Raji (cell line): ENCODE data around the gene MEG3.

Source experiments
- POLR2A ChIP-seq: IDR thresholded peaks from 2 replicates; pipeline ENCODE4 v1.6.1; 2011; ENCODE audit warnings: low read depth, low read length, control low read depth; ENCODE audit not compliant: insufficient read depth

MEG3 gene

DNA sequence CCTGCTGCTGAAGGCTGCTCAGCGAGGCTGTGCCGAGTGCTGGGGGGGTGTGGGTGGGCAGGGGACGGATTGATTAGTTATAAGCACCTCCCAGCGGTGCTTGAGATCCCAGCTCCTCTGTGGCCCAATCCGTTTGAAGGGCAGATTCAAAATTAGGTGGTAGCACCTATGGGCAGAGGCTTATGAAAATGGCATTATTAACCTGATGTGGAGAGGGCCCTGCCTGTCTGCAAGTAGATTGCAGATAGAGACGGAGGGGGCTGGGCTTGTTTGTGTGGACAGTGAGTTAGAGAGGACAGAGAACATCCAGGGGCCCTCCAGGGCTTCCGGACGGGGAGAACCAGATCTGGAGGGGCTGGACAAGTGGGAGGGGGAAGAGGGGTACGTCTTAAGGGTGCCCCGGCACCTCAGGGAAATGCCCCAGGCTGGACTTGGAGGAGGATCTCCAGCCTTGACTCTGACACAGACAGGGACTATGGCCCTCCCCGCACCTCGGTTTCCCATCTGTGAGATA lies 77.8 kb downstream of the MEG3 start, which contains the start of gene RTL1:
RTL1 (minus strand) TSS at position 51 of the 514 bp plus-strand sequence. CDS start 18,934 bp downstream, outside the sequence.
- no peak for TF ChIP-seq POLR2A

DNA sequence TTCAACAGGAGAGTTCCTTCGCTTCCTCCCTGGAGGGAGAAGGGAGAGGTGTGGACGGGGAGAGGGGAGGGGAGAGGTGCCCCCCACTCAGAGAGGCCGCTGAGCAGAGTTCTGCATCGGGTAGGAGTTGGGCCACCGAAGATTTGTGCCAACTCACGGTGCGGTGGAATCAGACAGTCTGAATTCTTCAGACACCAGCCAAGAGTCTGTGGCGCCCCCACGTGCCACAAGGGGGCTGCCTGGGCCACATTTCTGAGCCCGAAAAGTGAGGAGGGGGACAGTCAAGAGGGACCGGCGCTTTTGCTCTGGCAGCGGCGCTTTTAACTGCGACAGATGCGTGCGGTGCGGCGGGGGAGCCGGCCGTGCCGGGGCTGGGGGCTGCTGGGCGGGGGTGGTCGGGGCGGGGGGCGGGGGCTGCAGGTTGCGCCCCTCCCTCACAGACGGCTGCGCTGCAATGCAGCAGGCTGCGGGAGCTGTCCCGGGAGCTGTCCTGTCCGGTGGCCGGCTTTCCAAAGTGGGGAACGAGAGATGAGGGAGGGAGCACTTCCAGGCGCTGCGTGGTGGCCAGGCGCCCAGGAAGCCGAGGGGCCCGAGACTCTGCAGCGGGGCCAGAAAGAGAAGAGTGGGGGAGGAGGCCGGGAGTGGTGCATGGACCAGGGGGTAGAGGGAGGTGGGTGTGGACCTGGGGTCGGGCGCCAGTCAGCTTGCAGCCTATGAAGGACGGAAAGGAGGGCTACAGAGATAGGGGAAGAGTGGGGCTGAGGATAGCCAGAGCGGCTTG lies 78.6 kb downstream of the MEG3 start:
- no peak for TF ChIP-seq POLR2A

DNA sequence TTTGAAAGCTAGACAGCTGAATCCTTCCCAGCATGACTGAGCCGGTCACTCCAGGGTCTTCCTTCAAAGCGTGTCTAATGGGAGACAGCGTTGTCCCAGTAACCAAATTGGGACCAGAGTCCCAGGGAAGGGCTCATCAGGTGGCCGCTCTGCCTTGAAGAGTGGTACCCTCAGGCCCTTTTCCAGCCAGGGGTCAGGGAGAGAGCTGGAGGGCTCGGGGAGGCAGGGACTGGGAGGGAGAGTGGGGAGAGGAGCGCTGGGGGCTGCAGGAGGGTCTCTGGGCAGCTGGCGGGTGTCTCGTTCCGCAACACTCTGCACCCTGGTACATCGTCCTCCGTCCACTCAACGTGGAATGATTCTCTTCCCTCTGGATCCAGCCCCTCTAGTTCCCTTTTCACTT lies 79.2 kb downstream of the MEG3 start:
- TF ChIP-seq POLR2A = no peak

DNA sequence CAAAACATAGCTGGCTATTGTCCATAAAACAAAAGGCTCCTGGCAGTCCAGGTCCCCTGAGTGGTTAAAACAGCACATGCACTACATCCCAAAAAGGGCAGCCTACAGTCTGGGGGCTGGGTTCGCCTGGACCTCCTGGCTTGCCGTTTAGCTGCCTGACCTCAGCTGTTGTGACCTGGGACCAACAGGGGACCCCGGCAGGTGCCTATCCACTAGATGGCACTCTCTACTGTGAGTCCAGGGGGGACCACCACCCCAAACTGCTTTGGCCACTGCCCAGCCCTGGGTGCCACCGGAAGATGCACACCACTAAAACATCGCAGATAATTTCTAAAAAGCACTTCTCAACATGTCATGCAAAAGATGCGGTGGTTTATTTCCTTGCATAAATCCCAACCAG lies 80.5 kb downstream of the MEG3 start:
- no peak for TF ChIP-seq POLR2A

DNA sequence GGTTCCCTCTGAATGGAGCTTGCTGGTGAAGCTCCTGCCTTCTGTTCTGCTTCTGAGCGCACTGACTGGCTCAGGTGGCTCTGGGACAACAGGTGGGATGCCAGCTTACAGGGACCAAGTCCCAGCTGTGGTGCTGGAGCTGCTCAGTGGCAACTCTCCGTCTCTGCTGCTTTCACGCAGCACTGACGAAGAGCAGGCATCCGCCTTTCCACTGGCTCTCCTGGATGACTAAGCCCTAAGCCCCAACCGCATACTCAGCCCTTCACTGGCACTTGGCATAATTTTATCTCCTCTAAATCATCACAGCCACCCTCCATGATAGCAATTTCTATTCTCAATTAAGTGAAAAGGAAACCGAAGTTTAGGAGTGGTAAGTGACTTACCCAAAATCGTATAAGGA lies 81.3 kb downstream of the MEG3 start:
- TF ChIP-seq POLR2A = no peak

DNA sequence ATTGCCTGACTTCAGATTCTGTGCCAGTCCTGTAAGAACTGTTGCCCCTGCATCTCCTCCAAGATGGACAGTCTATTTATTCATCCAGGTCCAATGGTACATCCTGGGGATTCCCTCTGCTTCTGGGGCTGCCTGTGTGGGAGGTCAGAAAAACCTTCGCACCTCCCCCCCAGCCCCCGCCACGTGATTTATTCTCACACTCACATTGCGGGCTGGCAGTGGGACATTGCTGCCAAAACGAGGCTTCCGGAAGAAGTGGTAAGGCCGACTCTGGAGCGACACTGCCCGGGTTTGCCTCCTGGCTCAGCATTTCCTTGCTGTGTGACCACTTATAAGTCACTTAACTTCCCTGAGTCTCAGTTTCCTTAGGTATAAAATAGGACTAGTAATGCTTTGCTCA lies 83.5 kb downstream of the MEG3 start:
- TF ChIP-seq POLR2A = no peak
